SU-DHL-6 (cell line): ENCODE measurements around the gene MNT.

Source experiments
- H2AFZ ChIP-seq: fragments of 200-600 bp; sonication (generic); 2 replicates; pipeline ENCODE4 v1.6.1; 2014; ENCODE audit warnings: low read depth, mild to moderate bottlenecking, moderate library complexity, mixed read lengths, antibody characterized with exemption, low read length; ENCODE audit not compliant: severe bottlenecking
- H3F3A ChIP-seq: fragments of 200-600 bp; shearing (Covaris generic); 2 replicates; pipeline ENCODE4 v1.6.0; 2016; ENCODE audit warnings: antibody characterized with exemption, mild to moderate bottlenecking; ENCODE audit not compliant: insufficient read depth
- H3K27ac ChIP-seq: fragments of 200-600 bp; sonication (generic); 2 replicates; pipeline ENCODE4 v1.5.1; 2016; ENCODE audit warnings: low read depth, mild to moderate bottlenecking, low read length, moderate library complexity, mixed read lengths
- H3K27me3 ChIP-seq: fragments of 200-600 bp; sonication (generic), shearing (Covaris generic); 2 replicates; pipeline ENCODE4 v1.6.0; 2014; ENCODE audit warnings: mild to moderate bottlenecking, low read length
- H3K36me3 ChIP-seq: fragments of 200-600 bp; sonication (generic); 2 replicates; pipeline ENCODE4 v1.6.1; 2014; ENCODE audit warnings: mild to moderate bottlenecking, low read length, mixed read lengths
- H3K4me2 ChIP-seq: fragments of 300-600, 200-600 bp; shearing (Covaris generic), sonication (generic); 2 replicates; pipeline ENCODE4 v1.6.0; 2014; ENCODE audit warnings: low read length, low read depth, mild to moderate bottlenecking; ENCODE audit not compliant: poor library complexity, severe bottlenecking
- H3K4me3 ChIP-seq: fragments of 200-600 bp; sonication (generic); 2 replicates; pipeline ENCODE4 v1.5.1; 2014; ENCODE audit warnings: antibody characterized with exemption, low read length, mild to moderate bottlenecking, mixed read lengths; ENCODE audit not compliant: insufficient read depth, poor library complexity, severe bottlenecking
- H3K79me2 ChIP-seq: fragments of 200-600 bp; sonication (generic); 2 replicates; pipeline ENCODE4 v1.6.1; 2014; ENCODE audit warnings: mild to moderate bottlenecking, low read length, moderate library complexity; ENCODE audit not compliant: insufficient read depth
- H3K9ac ChIP-seq: fragments of 200-600 bp; sonication (generic); 2 replicates; pipeline ENCODE4 v1.7.0; 2014; ENCODE audit warnings: mild to moderate bottlenecking, low read length
- H3K9me2 ChIP-seq: fragments of 200-600 bp; sonication (generic); replicated peaks from 2 replicates; pipeline ENCODE4 v1.6.1; 2014; ENCODE audit warnings: low read length; ENCODE audit not compliant: insufficient read depth
- H3K9me3 ChIP-seq: fragments of 200-600 bp; sonication (generic); 2 replicates; pipeline ENCODE4 v1.6.1; 2014; ENCODE audit warnings: low read length, mixed read lengths; ENCODE audit not compliant: insufficient read depth
- H4K20me1 ChIP-seq: fragments of 200-600 bp; sonication (generic); 2 replicates; pipeline ENCODE4 v1.6.1; 2014; ENCODE audit warnings: low read depth, mild to moderate bottlenecking, antibody characterized with exemption, low read length, moderate library complexity, mixed read lengths
- EZH2phosphoT487 ChIP-seq: fragments of 200-600 bp; sonication (generic), shearing (Covaris generic); conservative IDR thresholded peaks from 2 replicates; pipeline ENCODE4 v1.6.1; 2018; ENCODE audit warnings: mild to moderate bottlenecking, antibody characterized with exemption, low read length, moderate library complexity, mixed read lengths
- TF ChIP-seq, protein P1 (sequence below): fragments of 200-600 bp; sonication (generic); IDR thresholded peaks from one replicate; pipeline ENCODE4 v1.5.1; 2017; ENCODE audit warnings: antibody characterized with exemption, mild to moderate bottlenecking, low read length, moderate library complexity; ENCODE audit not compliant: insufficient read depth, poor library complexity, severe bottlenecking

Gene MNT

DNA sequence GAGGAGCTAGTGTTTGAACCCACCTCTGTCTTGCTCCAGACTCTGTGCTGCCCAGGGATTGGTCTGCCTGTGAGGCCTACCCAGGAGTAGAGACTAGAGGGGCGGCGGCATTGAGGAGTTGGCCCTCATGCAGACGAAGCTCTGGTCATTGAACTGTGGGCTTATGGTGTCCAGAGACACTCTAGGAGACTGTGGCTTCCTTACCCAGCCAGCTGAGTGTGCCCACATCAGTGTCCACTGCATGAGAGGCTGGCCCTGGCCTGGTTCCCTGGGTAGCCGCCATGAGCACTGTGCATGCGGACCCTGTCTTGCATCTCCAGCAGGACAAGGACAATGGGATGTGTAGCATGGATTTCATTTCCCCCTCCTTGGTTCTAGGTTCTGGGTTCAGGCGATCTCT is 49.6 kb downstream of the MNT start:
- H3K9me2 ChIP-seq, result no peaks in the 10 kb centered on the region
- H3K4me2 ChIP-seq, result no peak overlapping the region
- no peaks in the 10 kb centered on the region for H3K79me2 ChIP-seq
- no peak overlapping the region for H3K9ac ChIP-seq
- no peaks in the 10 kb centered on the region for H3K27me3 ChIP-seq
- no peak overlapping the region for H3K27ac ChIP-seq
- H4K20me1 ChIP-seq, result no peaks in the 10 kb centered on the region
- H3K4me3 ChIP-seq, result no peak overlapping the region
- H3K9me3 ChIP-seq, result no peaks in the 10 kb centered on the region
- H3K36me3 ChIP-seq, result no peaks in the 10 kb centered on the region
- no peak for TF ChIP-seq EZH2phosphoT487
- TF ChIP-seq, protein P1, sequence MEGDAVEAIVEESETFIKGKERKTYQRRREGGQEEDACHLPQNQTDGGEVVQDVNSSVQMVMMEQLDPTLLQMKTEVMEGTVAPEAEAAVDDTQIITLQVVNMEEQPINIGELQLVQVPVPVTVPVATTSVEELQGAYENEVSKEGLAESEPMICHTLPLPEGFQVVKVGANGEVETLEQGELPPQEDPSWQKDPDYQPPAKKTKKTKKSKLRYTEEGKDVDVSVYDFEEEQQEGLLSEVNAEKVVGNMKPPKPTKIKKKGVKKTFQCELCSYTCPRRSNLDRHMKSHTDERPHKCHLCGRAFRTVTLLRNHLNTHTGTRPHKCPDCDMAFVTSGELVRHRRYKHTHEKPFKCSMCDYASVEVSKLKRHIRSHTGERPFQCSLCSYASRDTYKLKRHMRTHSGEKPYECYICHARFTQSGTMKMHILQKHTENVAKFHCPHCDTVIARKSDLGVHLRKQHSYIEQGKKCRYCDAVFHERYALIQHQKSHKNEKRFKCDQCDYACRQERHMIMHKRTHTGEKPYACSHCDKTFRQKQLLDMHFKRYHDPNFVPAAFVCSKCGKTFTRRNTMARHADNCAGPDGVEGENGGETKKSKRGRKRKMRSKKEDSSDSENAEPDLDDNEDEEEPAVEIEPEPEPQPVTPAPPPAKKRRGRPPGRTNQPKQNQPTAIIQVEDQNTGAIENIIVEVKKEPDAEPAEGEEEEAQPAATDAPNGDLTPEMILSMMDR, result no peak
- no peak overlapping the region for H2AFZ ChIP-seq
- no peaks in the 10 kb centered on the region for H3F3A ChIP-seq

DNA sequence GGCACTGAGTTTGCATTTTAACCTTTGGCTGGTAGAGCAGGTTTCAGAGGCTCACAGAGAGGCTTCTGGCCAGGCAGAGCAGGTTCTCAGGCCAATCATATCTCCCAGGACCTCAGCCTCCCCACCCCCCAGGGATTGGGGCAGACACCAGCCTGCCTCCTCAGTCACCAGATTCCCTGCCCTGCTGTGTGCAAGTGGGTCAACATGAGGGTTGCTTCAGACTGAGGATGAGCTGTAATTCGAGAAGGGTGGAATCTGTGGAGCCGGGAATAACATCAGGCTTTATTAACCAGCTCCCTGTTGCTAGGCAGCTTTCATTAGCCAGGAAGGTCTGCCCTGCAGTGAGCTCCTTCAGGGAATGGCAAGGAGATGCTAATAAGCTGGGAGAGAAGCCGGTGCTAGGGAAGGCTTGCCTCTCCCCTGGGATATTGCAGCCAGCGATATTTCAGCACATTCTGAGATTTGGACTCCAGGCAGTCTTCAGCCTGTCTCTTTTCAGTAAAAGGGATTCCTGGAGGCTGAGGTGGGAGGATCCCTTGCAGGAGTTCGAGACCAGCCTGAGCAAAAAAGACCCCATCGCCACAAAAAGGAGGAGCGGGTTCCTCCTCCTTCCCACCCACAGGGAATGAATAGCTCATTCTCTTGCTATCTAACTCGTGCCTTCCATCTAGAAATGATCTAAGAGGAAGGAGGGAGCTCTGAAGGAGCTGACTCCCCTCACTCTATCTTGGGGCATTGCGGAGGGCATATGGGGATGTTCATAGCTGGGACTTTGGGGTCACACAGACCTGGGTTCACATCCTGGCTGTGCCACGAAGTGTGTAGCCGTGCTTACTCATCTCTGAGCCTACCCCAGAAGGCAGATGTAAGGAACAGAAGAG is 52.8 kb downstream of the MNT start:
- no peak overlapping the region for H3K4me3 ChIP-seq
- H3F3A ChIP-seq, result no peaks in the 10 kb centered on the region
- H3K36me3 ChIP-seq, result no peaks in the 10 kb centered on the region
- H3K27me3 ChIP-seq, result no peaks in the 10 kb centered on the region
- H2AFZ ChIP-seq, result no peak overlapping the region
- H3K27ac ChIP-seq, result no peak overlapping the region
- no peak overlapping the region for H3K4me2 ChIP-seq
- H3K79me2 ChIP-seq, result no peaks in the 10 kb centered on the region
- no peak overlapping the region for H3K9ac ChIP-seq
- H4K20me1 ChIP-seq, result no peaks in the 10 kb centered on the region
- H3K9me3 ChIP-seq, result no peaks in the 10 kb centered on the region
- TF ChIP-seq EZH2phosphoT487, result no peak
- TF ChIP-seq, protein P1, result no peak
- no peaks in the 10 kb centered on the region for H3K9me2 ChIP-seq

DNA sequence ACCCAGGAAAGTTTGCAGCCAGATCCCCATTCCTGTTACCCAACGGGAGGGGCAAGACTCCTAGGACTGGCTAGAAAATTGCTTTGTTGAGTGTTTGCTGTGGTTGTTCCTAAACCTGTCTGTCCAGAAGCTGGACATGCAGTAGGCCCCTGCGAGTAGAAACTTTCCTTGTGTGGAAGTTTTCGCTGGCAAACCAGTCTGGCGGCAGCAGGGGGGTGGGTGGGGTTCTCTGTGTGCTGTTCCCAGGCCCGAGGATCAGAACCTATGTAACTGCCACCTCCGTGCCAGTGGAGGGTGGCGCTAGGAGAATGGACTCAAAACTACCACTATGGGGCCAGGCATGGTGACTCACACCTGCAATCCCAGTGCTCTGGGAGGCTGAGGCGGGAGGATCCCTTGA is 54.4 kb downstream of the MNT start:
- no peaks in the 10 kb centered on the region for H3K36me3 ChIP-seq
- no peaks in the 10 kb centered on the region for H3K9me3 ChIP-seq
- no peak overlapping the region for H2AFZ ChIP-seq
- no peak overlapping the region for H3K27ac ChIP-seq
- no peak overlapping the region for H3K9ac ChIP-seq
- H3K79me2 ChIP-seq, result no peaks in the 10 kb centered on the region
- no peak overlapping the region for H3K4me3 ChIP-seq
- H4K20me1 ChIP-seq, result no peaks in the 10 kb centered on the region
- no peaks in the 10 kb centered on the region for H3K9me2 ChIP-seq
- TF ChIP-seq, protein P1, result no peak
- TF ChIP-seq EZH2phosphoT487, result no peak
- no peaks in the 10 kb centered on the region for H3F3A ChIP-seq
- H3K4me2 ChIP-seq, result no peak overlapping the region
- no peaks in the 10 kb centered on the region for H3K27me3 ChIP-seq
